HUES6 (cell line): ENCODE measurements around the gene TMEM19.

Experiments used
- H3K27ac ChIP-seq: 2 replicates; pipeline ENCODE4 v1.7.0; 2013; ENCODE audit warnings: low read depth, mild to moderate bottlenecking, low read length, inconsistent platforms
- H3K27me3 ChIP-seq: 2 replicates; pipeline ENCODE4 v1.6.1; 2013; ENCODE audit warnings: low read length; ENCODE audit not compliant: control insufficient read depth, insufficient read depth
- H3K36me3 ChIP-seq: 2 replicates; pipeline ENCODE4 v1.6.1; 2013; ENCODE audit warnings: low read length; ENCODE audit not compliant: control insufficient read depth, insufficient read depth
- H3K4me1 ChIP-seq: 2 replicates; pipeline ENCODE4 v1.6.1; 2013; ENCODE audit warnings: low read length; ENCODE audit not compliant: control insufficient read depth, insufficient read depth
- H3K4me3 ChIP-seq: 2 replicates; pipeline ENCODE4 v1.5.1; 2013; ENCODE audit warnings: low read depth, low read length
- H3K9ac ChIP-seq: one replicate; pipeline ENCODE4 v1.6.1; 2013; ENCODE audit warnings: mild to moderate bottlenecking, low read length
- H3K9me3 ChIP-seq: 2 replicates; pipeline ENCODE4 v1.6.1; 2013; ENCODE audit warnings: low read depth, low read length; ENCODE audit not compliant: control insufficient read depth, insufficient read depth

The TMEM19 gene

GRCh38 chr12:71652656-71653055 is 33.2 kb upstream of the TMEM19 start:
- H3K27ac ChIP-seq, result no peak overlapping the region

GRCh38 chr12:71653137-71653536 is 32.7 kb upstream of the TMEM19 start:
- H3K27ac ChIP-seq, result no peak overlapping the region
- H3K36me3 ChIP-seq, result peaks cover 93% of the 10 kb centered on the region
- H3K4me1 ChIP-seq, result no peaks in the 10 kb centered on the region
- no peak overlapping the region for H3K4me3 ChIP-seq
- no peaks in the 10 kb centered on the region for H3K27me3 ChIP-seq
- H3K9me3 ChIP-seq, result peaks cover 4% of the 10 kb centered on the region; the same call in 1 of the 2 replicates
- no peak overlapping the region for H3K9ac ChIP-seq

More at GRCh38 chr12:71652656-71653055, 33.2 kb upstream of the TMEM19 start:
- Histone ChIP-seq H3K4me1 (no peaks in the 10 kb centered on the region), H3K9ac (no peak overlapping the region), H3K36me3 (peaks cover 92% of the 10 kb centered on the region), H3K4me3 (no peak overlapping the region), H3K27me3 (no peaks in the 10 kb centered on the region), H3K9me3 (peaks cover 4% of the 10 kb centered on the region; the same call in 1 of the 2 replicates)

- peaks cover 96% of the 10 kb centered on the region for H3K36me3 ChIP-seq
Measured at GRCh38 chr12:71654200-71654599, 31.7 kb upstream of the TMEM19 start.

DNA sequence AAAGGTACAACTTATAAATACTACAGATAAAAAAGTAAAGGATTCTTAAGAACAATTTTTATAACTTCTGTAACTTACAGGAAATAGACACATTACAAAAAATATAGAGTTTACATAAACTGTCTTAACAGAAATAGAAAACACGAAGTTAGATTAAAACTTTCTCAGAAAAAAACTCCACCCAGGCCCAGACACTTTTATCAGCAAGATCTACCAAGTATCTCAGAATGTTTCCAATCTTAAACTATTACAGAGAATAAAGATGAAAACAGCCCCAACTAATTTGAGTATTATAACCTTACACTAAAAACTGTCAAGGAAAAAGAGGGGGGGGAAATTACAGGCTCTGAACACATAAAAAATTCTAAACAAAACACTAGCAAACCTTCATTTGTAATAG is 30.4 kb upstream of the TMEM19 start:
- Histone ChIP-seq H3K27ac (no peak overlapping the region), H3K9me3 (peaks cover 4% of the 10 kb centered on the region; the same call in 1 of the 2 replicates), H3K4me3 (no peak overlapping the region), H3K27me3 (no peaks in the 10 kb centered on the region), H3K9ac (no peak overlapping the region), H3K4me1 (no peaks in the 10 kb centered on the region), H3K36me3 (peaks cover 96% of the 10 kb centered on the region)

More at GRCh38 chr12:71654200-71654599, 31.7 kb upstream of the TMEM19 start:
- Histone ChIP-seq H3K9ac (no peak overlapping the region), H3K4me1 (no peaks in the 10 kb centered on the region), H3K27ac (no peak overlapping the region), H3K9me3 (peaks cover 4% of the 10 kb centered on the region; the same call in 1 of the 2 replicates), H3K4me3 (no peak overlapping the region), H3K27me3 (no peaks in the 10 kb centered on the region)

DNA sequence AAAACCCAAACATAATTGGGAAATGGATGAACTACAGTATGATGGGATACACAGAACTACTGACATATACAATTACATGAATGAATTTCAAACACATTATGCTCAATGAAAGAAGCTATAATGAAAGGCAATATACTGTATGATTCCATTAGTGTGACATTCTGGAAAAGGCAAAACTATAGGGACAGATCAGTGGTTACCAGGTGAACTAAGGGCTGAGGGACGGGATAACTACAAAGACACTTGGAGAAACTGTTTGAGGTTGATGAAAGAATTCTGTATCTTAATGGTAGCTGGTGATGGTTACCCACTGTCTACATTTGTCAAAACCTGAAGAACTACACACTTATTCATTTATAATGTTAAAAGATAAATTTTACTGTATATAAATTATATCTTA is 30.0 kb upstream of the TMEM19 start:
- peaks cover 4% of the 10 kb centered on the region; the same call in 1 of the 2 replicates for H3K9me3 ChIP-seq
- H3K4me3 ChIP-seq, result no peak overlapping the region
- H3K27ac ChIP-seq, result no peak overlapping the region
- no peak overlapping the region for H3K9ac ChIP-seq
- H3K36me3 ChIP-seq, result peaks cover 92% of the 10 kb centered on the region
- no peaks in the 10 kb centered on the region for H3K27me3 ChIP-seq
- no peaks in the 10 kb centered on the region for H3K4me1 ChIP-seq

DNA sequence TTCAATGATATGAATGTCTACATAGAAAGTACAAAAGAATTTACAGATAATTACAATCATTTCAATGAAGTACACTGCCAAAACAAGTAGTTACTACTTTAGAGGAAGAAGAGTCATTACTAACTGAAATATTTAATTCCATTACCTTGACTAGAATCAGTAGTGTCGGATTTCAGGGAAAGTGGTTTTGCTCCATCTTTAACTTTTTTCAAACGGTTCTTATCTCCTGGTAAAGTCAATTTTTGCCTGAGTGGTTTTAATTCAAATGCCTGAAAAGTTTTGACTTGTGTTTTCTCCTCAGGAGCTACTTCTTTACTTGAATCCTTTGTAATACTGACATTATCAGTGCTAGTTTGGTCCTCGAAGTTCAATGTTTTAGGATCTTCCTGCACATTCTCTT is 29.1 kb upstream of the TMEM19 start:
- Histone ChIP-seq H3K27me3 (no peaks in the 10 kb centered on the region), H3K4me3 (no peak overlapping the region), H3K9ac (no peak overlapping the region), H3K9me3 (peaks cover 4% of the 10 kb centered on the region; the same call in 1 of the 2 replicates), H3K4me1 (no peaks in the 10 kb centered on the region), H3K36me3 (peaks cover 83% of the 10 kb centered on the region), H3K27ac (no peak overlapping the region)

- Histone ChIP-seq H3K4me1 (no peaks in the 10 kb centered on the region), H3K4me3 (peak overlapping the region; percentile 94), H3K36me3 (peaks cover 33% of the 10 kb centered on the region), H3K27ac (no peak overlapping the region), H3K9me3 (no peaks in the 10 kb centered on the region), H3K9ac (peak overlapping the region; percentile 94), H3K27me3 (no peaks in the 10 kb centered on the region)
Measured at GRCh38 chr12:71661977-71662530, 23.8 kb upstream of the TMEM19 start.

DNA sequence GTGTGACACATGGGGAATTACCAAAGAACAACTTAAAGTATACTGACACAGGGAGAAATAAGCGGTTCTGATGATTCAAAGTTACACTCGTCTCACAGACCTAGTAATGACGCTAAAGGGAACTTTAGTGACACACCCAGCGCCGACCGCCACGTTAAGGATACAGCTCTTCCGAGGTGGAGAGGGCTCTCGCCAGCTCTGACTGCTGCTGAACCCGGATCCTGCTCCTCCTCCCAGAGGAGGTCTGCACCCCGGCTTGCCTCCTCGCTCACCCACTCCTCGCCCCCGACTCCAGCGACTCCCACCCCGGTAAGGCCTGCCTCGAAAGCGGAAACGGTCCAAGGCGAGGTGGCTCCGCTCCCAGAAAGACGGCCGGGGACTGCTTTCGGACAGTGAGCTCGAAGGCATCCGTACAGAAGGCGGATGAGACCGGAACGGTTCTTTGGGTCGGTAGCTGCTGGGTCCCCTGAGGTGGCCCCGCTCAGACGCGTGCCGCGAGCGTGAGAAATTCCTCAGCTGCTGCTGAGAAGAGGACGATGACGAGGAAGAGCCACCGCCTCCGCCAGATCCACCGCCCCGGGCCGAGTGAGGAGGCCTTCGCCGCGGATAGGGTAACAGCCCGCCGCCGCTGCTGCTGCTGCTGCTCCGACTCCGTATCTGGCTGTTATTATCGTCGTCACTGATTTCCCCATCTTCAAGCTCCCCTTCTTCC is 22.9 kb upstream of the TMEM19 start:
- Histone ChIP-seq H3K27me3 (no peaks in the 10 kb centered on the region), H3K9ac (peak overlapping the region; percentile 94), H3K4me1 (no peaks in the 10 kb centered on the region), H3K36me3 (peaks cover 24% of the 10 kb centered on the region), H3K27ac (peak overlapping the region; percentile 70; the same call in 1 of the 2 replicates), H3K4me3 (peak overlapping the region; percentile 94), H3K9me3 (no peaks in the 10 kb centered on the region)

DNA sequence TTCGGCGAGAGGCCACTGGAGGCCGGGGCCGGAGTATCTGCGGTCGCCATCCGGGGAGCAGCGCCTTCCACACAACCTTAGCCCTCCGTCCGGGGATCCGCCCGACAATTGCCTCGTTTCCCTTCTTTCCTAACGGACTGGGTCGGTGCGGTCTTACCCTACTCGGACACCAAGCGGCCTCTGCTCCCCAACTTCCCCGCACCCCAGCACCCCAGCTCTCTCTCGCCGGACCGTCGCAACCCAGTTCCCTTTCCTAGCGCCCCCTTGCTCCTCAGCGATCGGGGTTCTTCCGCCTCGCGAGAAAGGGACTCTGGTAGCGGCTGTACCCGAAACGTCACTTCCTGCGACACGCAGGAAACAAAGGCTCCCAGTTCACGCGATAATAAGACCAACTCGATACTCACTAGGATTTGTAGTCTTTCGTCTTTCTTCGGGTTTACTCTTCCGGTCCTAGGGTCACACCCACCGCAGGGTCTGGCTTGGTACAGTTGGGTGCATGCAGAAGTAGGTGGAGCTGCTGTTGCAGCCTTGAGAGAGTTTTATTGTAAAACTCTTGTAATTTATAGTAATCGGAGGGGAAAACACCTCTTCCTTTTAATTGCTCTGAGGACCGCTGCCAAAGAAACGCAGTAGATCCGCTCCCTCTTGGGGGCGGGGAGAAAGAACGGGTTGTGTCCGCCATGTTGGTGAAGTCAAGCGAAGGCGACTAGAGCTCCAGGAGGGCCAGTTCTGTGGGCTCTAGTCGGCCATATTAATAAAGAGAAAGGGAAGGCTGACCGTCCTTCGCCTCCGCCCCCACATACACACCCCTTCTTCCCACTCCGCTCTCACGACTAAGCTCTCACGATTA is 22.1 kb upstream of the TMEM19 start, which contains the start of the genes THAP2 and ZFC3H1:
Gene THAP2, plus strand, starts transcription at position 741 of the 850 bp plus-strand sequence. CDS start 209 bp downstream, outside the sequence.
Gene ZFC3H1, minus strand, starts transcription at position 288 of the 850 bp plus-strand sequence. Its CDS starts 238 bp downstream, at position 50.
- Histone ChIP-seq H3K36me3 (peaks cover 17% of the 10 kb centered on the region), H3K9ac (peak within 1 kb of the TSS; percentile 94), H3K27ac (peak within 1 kb of the TSS; percentile 87), H3K27me3 (no peaks in the 10 kb centered on the region), H3K4me3 (peak within 1 kb of the TSS; percentile 94), H3K9me3 (no peaks in the 10 kb centered on the region), H3K4me1 (no peaks in the 10 kb centered on the region)

- Histone ChIP-seq H3K4me1 (no peaks in the 10 kb centered on the region), H3K9me3 (no peaks in the 10 kb centered on the region), H3K36me3 (peaks cover 9% of the 10 kb centered on the region), H3K27me3 (no peaks in the 10 kb centered on the region), H3K9ac (peak overlapping the region; percentile 94), H3K4me3 (peak overlapping the region; percentile 94), H3K27ac (peak overlapping the region; percentile 87)
Measured at GRCh38 chr12:71664411-71665089, 21.3 kb upstream of the TMEM19 start.
